PC-3 (cell line): ENCODE data around the gene SLC25A19.

Experiments used
- CTCF ChIP-seq: fragments of 300-600 bp; sonication (generic); conservative IDR thresholded peaks from 2 replicates; pipeline ENCODE4 v1.5.1; 2017; ENCODE audit warnings: antibody characterized with exemption, low read depth, mild to moderate bottlenecking, low read length
- EZH2 ChIP-seq: fragments of 300-600 bp; sonication (generic); IDR thresholded peaks from one replicate; pipeline ENCODE4 v1.6.1; 2017; ENCODE audit warnings: antibody characterized with exemption, mild to moderate bottlenecking, low read length; ENCODE audit not compliant: unreplicated experiment
- EZH2phosphoT487 ChIP-seq: fragments of 300-600 bp; sonication (generic); IDR thresholded peaks from 2 replicates; pipeline ENCODE4 v1.6.1; 2018; ENCODE audit warnings: mild to moderate bottlenecking, antibody characterized with exemption, low read length, borderline replicate concordance

- TF ChIP-seq CTCF (0 out of 2 replicates have a peak, but pooled peaks have one; percentile 20), EZH2 (no peak), EZH2phosphoT487 (no peak)
These were observed 17.0 kb downstream of the SLC25A19 start for GRCh38 chr17:75271955-75272847.
